Panc1 (cell line): ENCODE measurements around the gene GREM1. TPM values are rescaled to one million over a fixed set of nuclear protein-coding genes. Genes with fewer than 3 reads are reported as not detected.

Source experiments
- ATAC-seq: fragments of 200-7000 bp; cut with Tn5 transposase; 2 replicates; pipeline ENCODE4 v1.9.1; 2020; ENCODE audit warnings: mild to moderate bottlenecking, moderate library complexity
- BruUV-seq: library from RNA; stranded (reverse); fragments of 400-500 nt; replicated peaks from 2 replicates; lab custom pipeline; 2021; lab: Mats Ljungman, UMichigan
- CTCF ChIA-PET: fragments of 300-600 bp; sonication (Branson Sonifier 250); formaldehyde crosslinking; loops from one replicate; lab custom pipeline; 2022; ENCODE audit warnings: antibody characterized with exemption; lab: Charles Lee
- POLR2A ChIA-PET: fragments of 300-600 bp; sonication (Branson Sonifier 250); formaldehyde crosslinking; loops from one replicate; lab custom pipeline; 2022; ENCODE audit warnings: antibody characterized with exemption; lab: Charles Lee
- DNase-seq: peaks from one replicate; pipeline ENCODE4 v3.0.0-alpha.2; 2010; ENCODE audit warnings: low read depth, low spot score
- H3K27ac ChIP-seq: 2 replicates; pipeline ENCODE4 v1.5.1; 2011; ENCODE audit warnings: mild to moderate bottlenecking, low read length, inconsistent platforms
- H3K27me3 ChIP-seq: fragments of 200-500 bp; sonication (Bioruptor generic); 2 replicates; pipeline ENCODE4 v1.6.0; 2014; ENCODE audit warnings: low read length, inconsistent platforms; ENCODE audit not compliant: control insufficient read depth, insufficient read depth
- H3K36me3 ChIP-seq: fragments of 200-500 bp; sonication (Bioruptor generic); 2 replicates; pipeline ENCODE4 v1.5.1; 2014; ENCODE audit warnings: inconsistent platforms, mild to moderate bottlenecking, low read length, moderate library complexity; ENCODE audit not compliant: control insufficient read depth, insufficient read depth
- H3K4me1 ChIP-seq: 2 replicates; pipeline ENCODE4 v1.5.1; 2011; ENCODE audit warnings: inconsistent platforms, mild to moderate bottlenecking, low read length, moderate library complexity; ENCODE audit not compliant: control insufficient read depth, insufficient read depth
- H3K4me3 ChIP-seq, 2 experiments: 2 replicates each; pipeline ENCODE4 v1.5.1; 2011 to 2012; ENCODE audit warnings: low read depth in 2 of 2, low read length in 2 of 2, mild to moderate bottlenecking in 2 of 2, inconsistent platforms in 1 of 2, moderate library complexity in 1 of 2
- H3K9me3 ChIP-seq: fragments of 200-500 bp; sonication (Bioruptor generic); 2 replicates; pipeline ENCODE4 v1.5.1; 2014; ENCODE audit warnings: low read depth, mild to moderate bottlenecking, inconsistent platforms, low read length, moderate library complexity; ENCODE audit not compliant: control insufficient read depth, insufficient read depth
- CTCF ChIP-seq: fragments of 450-650 bp; IDR thresholded peaks from 2 replicates; pipeline ENCODE4 v1.5.1; 2017; ENCODE audit warnings: mild to moderate bottlenecking
- POLR2AphosphoS5 ChIP-seq: IDR thresholded peaks from 2 replicates; pipeline ENCODE4 v1.6.1; 2012; ENCODE audit warnings: mild to moderate bottlenecking, low read depth, low read length, moderate library complexity
- REST ChIP-seq, 2 experiments: IDR thresholded peaks; 2 replicates each; pipeline ENCODE4 v1.6.1; 2011 to 2012; ENCODE audit warnings: low read depth in 2 of 2, control low read depth in 1 of 2, low read length in 1 of 2, mild to moderate bottlenecking in 1 of 2, moderate library complexity in 1 of 2; ENCODE audit not compliant: insufficient read depth in 1 of 2
- SIN3A ChIP-seq: IDR thresholded peaks from 2 replicates; pipeline ENCODE4 v1.6.1; 2012; ENCODE audit warnings: low read depth, mild to moderate bottlenecking, low read length, moderate library complexity, borderline replicate concordance; ENCODE audit not compliant: insufficient read depth
- TCF7L2 ChIP-seq: IDR thresholded peaks from 2 replicates; pipeline ENCODE4 v1.6.1; 2011; ENCODE audit warnings: mild to moderate bottlenecking, low read depth, low read length, inconsistent platforms
- in situ Hi-C: cut with HindIII; loops from 2 replicates; pipeline ENCODE4 v1.10.0; 2016; ENCODE audit warnings: low sequenced_read_pairs, low pct_unique_long_range_greater_than_20kb
- intact Hi-C: fragments of 100-400 bp; cut with micrococcal nuclease; formaldehyde crosslinking; loops from one replicate; pipeline ENCODE4 v1.10.0; 2022; ENCODE audit not compliant: unreplicated experiment
- total RNA-seq: library from RNA; stranded (reverse); gene quantifications from one replicate; pipeline ENCODE4 v1.2.1, GENCODE V29; 2021; ENCODE audit not compliant: unreplicated experiment

GREM1 gene
- total RNA-seq, 1 experiment from 2014 or later = 0.41 TPM

GRCh38 chr15:32704395-32704981 lies 13.3 kb upstream of the GREM1 start:
- Histone ChIP-seq H3K36me3 (no peaks in the 10 kb centered on the region), H3K9me3 (no peaks in the 10 kb centered on the region), H3K4me1 (no peaks in the 10 kb centered on the region), H3K27ac (no peak overlapping the region), H3K4me3 (no peak overlapping the region), H3K27me3 (no peaks in the 10 kb centered on the region; the same call in 1 of the 2 replicates)
- no TSS peak for BruUV-seq
- CTCF ChIA-PET = interaction anchor here (0.5 kb wide), 1 partner anchor 139 kb away, joined by 3 read pairs; no protein-coding TSS in a partner anchor
- ATAC-seq (no peak), DNase-seq (no peak)
- POLR2A ChIA-PET = no interaction called here
- intact Hi-C loops (no loop called here), in situ Hi-C loops (no loop called here)
- TF ChIP-seq CTCF (no peak), POLR2AphosphoS5 (no peak), REST (IDR thresholded peaks at IDR 0.05; ENCODE audit: insufficient read depth in 1 of 2, low read depth in 2 of 2, low read length in 1 of 2) (no peak), SIN3A (no peak), TCF7L2 (no peak)

- H3K4me3 ChIP-seq = no peak overlapping the region
- POLR2A ChIA-PET = no interaction called here
- intact Hi-C loops (no loop called here), in situ Hi-C loops (no loop called here)
- no peaks in the 10 kb centered on the region for H3K4me1 ChIP-seq
- TF ChIP-seq TCF7L2 = no peak
- no peak for TF ChIP-seq SIN3A
- TF ChIP-seq REST (IDR thresholded peaks at IDR 0.05; ENCODE audit: insufficient read depth in 1 of 2, low read depth in 2 of 2, low read length in 1 of 2) = no peak
- no peak for TF ChIP-seq POLR2AphosphoS5
- no peak for TF ChIP-seq CTCF
- H3K27me3 ChIP-seq = no peaks in the 10 kb centered on the region; the same call in 1 of the 2 replicates
- CTCF ChIA-PET = interaction anchor here (0.7 kb wide), 1 partner anchor 313 kb away, joined by 3 read pairs; no protein-coding TSS in a partner anchor
- no peaks in the 10 kb centered on the region for H3K36me3 ChIP-seq
- no TSS peak for BruUV-seq
- DNase-seq (no peak), ATAC-seq (no peak)
- no peak overlapping the region for H3K27ac ChIP-seq
- no peaks in the 10 kb centered on the region for H3K9me3 ChIP-seq
Observed at GRCh38 chr15:32705446-32705845, 12.4 kb upstream of the GREM1 start.
